Embryonic facial prominence (tissue), 1 donor: Measurements from ENCODE around the gene ASPSCR1.

ENCODE experiments used
- DNase-seq: peaks from one replicate; pipeline ENCODE4 v3.0.0-alpha.2; 2016; ENCODE audit errors: extremely low spot score

The ASPSCR1 gene

GRCh38 chr17:81977211-81977808 is at the start of gene ASPSCR1:
Gene ASPSCR1, plus strand, starts transcription at chr17:81977629. Its CDS starts 18 bp downstream, at chr17:81977647.
- DNase-seq = peak; percentile 82

- DNase-seq = peak; percentile 88
These were observed 49.5 kb upstream of the ASPSCR1 start, which contains the start of gene MAFG for GRCh38 chr17:81927653-81928543. Gene MAFG, minus strand, starts transcription at chr17:81927735. Its CDS starts 4,550 bp downstream, at chr17:81923185.

GRCh38 chr17:81928544-81929252 is 48.7 kb upstream of the ASPSCR1 start:
- DNase-seq = no peak

GRCh38 chr17:81929253-81930141 is 47.9 kb upstream of the ASPSCR1 start:
- no peak for DNase-seq

GRCh38 chr17:81930142-81931125 is 47.0 kb upstream of the ASPSCR1 start:
- no peak for DNase-seq

- no peak for DNase-seq
These were observed 46.3 kb upstream of the ASPSCR1 start for GRCh38 chr17:81931189-81931556.

- no peak for DNase-seq
These were observed 45.7 kb upstream of the ASPSCR1 start for GRCh38 chr17:81931557-81932332.

- no peak for DNase-seq
These were observed 45.0 kb upstream of the ASPSCR1 start for GRCh38 chr17:81932333-81932983.

- DNase-seq = no peak
These were observed 44.2 kb upstream of the ASPSCR1 start for GRCh38 chr17:81933178-81933699.

GRCh38 chr17:81934098-81934757 is 43.2 kb upstream of the ASPSCR1 start:
- DNase-seq = no peak

- DNase-seq = no peak
These were observed 42.4 kb upstream of the ASPSCR1 start for GRCh38 chr17:81934850-81935708.

- no peak for DNase-seq
These were observed 41.7 kb upstream of the ASPSCR1 start for GRCh38 chr17:81935709-81936084.

- DNase-seq = no peak
These were observed 38.2 kb upstream of the ASPSCR1 start for GRCh38 chr17:81939218-81939617.

GRCh38 chr17:81939881-81940385 is 37.5 kb upstream of the ASPSCR1 start:
- DNase-seq = no peak

GRCh38 chr17:81940538-81941483 is 36.6 kb upstream of the ASPSCR1 start:
- no peak for DNase-seq
